GM12864 (cell line): Measurements from ENCODE around the gene ZNF786.

Source experiments
- DNase-seq: peaks from one replicate; pipeline ENCODE4 v3.0.0-alpha.2; 2011; ENCODE audit warnings: low read depth
- H3K4me3 ChIP-seq: 2 replicates; pipeline ENCODE4 v1.5.1; 2011; ENCODE audit warnings: mild to moderate bottlenecking, low read depth, low read length, control low read depth
- CTCF ChIP-seq: IDR thresholded peaks from 2 replicates; pipeline ENCODE4 v1.5.1; 2011; ENCODE audit warnings: low read depth, mild to moderate bottlenecking, moderate library complexity, low read length, control low read depth, inconsistent platforms; ENCODE audit errors: missing control alignments

The ZNF786 gene

GRCh38 chr7:149021725-149022062, 68.8 kb downstream of the ZNF786 start:
- TF ChIP-seq CTCF = no peak
- DNase-seq = no peak
- H3K4me3 ChIP-seq = no peak overlapping the region

- TF ChIP-seq CTCF = no peak
- H3K4me3 ChIP-seq = no peak overlapping the region
- no peak for DNase-seq
These were observed 70.0 kb downstream of the ZNF786 start for GRCh38 chr7:149020483-149020882.
